Heart left ventricle (tissue), 13 donors: Measurements from ENCODE around the gene MGAT3.

Source experiments
- POLR2A ChIP-seq, 2 donors: fragments of 450-650 bp; IDR thresholded peaks; one replicate each; pipeline ENCODE4 v1.6.1; 2017; ENCODE audit warnings: antibody characterized with exemption in 2 of 2, mild to moderate bottlenecking in 2 of 2, moderate library complexity in 2 of 2
- TF ChIP-seq, protein P1 (sequence below), 12 donors: fragments of 200-600 bp; sonication (generic) in 4 of 12; IDR thresholded peaks; one replicate each; pipeline versions ENCODE4 v1.5.0 to v1.8.0; 2018 to 2022; ENCODE audit warnings: antibody characterized with exemption in 12 of 12, mild to moderate bottlenecking in 5 of 12
- donor health status: ischemic (EF 13 %, LVEDD 7.1; RV severe dilation, severe dysfunction).
- donor health status: DM: no; HTN: yes; CAD: no.
- donor health status: DM: no; HTN: no; CAD: no.
- donor health status: ischemic (EF 25% LVEDD 6.9; RV normal size, moderate dysfunction).
- donor health status: ischemic (EF 25% LVEDD 5.7; RV mildly dilated, moderate dysfunction).
- donor health status: ischemic (EF 35%, LVEDD 5.7; RV mildly dilated, moderate dysfunction).
- donor health status: nonischemic (EF 11% LVEDD 7.7; RV severe dilation, severe dysfunction).
- donor health status: DM: yes; HTN: yes; CAD: no.
- donor health status: PGD.
- donor health status: ischemic (EF 29% LVEDD 5.4; RV normal size, mild dysfunction).
- donor health status: nonischemic (EF 23%, LVEDD 6.1; RV moderate dilation, normal function).

DNA sequence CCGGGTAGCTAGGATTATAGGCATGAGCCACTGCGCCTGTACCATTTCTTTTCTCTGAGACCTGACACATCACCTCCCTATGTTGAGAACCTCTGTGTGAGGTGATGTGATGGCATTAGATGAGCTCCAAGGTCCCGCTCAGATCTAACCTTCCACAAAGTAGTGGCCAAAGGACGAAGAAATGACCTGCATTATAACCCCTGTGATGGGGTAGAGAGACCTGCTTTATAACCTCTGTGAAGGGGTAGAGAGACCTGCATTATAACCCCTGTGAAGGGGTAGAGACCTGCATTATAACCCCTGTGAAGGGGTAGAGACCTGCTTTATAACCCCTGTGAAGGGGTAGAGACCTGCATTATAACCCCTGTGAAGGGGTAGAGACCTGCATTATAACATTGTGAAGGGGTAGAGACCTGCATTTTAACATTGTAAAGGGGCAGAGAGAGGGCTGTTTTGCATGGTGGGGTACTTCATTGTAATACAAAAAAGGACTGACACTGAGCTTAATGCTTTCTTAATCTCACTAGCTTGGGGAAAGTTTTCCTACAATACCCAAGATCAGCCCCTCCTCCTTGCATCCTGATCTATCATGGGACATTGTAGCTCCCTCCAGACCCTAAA is 53.8 kb downstream of the MGAT3 start:
- TF ChIP-seq, protein P1, sequence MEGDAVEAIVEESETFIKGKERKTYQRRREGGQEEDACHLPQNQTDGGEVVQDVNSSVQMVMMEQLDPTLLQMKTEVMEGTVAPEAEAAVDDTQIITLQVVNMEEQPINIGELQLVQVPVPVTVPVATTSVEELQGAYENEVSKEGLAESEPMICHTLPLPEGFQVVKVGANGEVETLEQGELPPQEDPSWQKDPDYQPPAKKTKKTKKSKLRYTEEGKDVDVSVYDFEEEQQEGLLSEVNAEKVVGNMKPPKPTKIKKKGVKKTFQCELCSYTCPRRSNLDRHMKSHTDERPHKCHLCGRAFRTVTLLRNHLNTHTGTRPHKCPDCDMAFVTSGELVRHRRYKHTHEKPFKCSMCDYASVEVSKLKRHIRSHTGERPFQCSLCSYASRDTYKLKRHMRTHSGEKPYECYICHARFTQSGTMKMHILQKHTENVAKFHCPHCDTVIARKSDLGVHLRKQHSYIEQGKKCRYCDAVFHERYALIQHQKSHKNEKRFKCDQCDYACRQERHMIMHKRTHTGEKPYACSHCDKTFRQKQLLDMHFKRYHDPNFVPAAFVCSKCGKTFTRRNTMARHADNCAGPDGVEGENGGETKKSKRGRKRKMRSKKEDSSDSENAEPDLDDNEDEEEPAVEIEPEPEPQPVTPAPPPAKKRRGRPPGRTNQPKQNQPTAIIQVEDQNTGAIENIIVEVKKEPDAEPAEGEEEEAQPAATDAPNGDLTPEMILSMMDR (IDR thresholded peaks at IDR 0.05): no peak
- no peak for TF ChIP-seq POLR2A (IDR thresholded peaks at IDR 0.05)
